A549 (cell line): ENCODE results near the gene KAT2B.

Experiments used
- EP300 ChIP-seq, 2 experiments: fragments of >200 bp; sonication (Bioruptor Twin); formaldehyde crosslinking; IDR thresholded peaks; 2 replicates in 1 of 2; 3 replicates in 1 of 2; pipeline ENCODE4 v1.6.1; 2016 to 2017
- FOSL2 ChIP-seq, 2 experiments: fragments of 450-650 bp in 1 of 2; fragments of >200 bp in 1 of 2; sonication (Bioruptor Twin) in 1 of 2; formaldehyde crosslinking; IDR thresholded peaks; 2 replicates each; pipeline versions ENCODE4 v1.5.0 to v1.6.1; 2016 to 2020; ENCODE audit warnings: mild to moderate bottlenecking in 1 of 2, moderate library complexity in 1 of 2
- MAFK ChIP-seq: fragments of 450-650 bp; IDR thresholded peaks from 2 replicates; pipeline ENCODE4 v1.6.1; 2014; ENCODE audit not compliant: partially characterized antibody
- MYC ChIP-seq: IDR thresholded peaks from 2 replicates; pipeline ENCODE4 v1.6.1; 2012; ENCODE audit warnings: mild to moderate bottlenecking, inconsistent platforms, low read length, improper control_type of control experiment, borderline replicate concordance
- NFE2L2 ChIP-seq: fragments of 150-350 bp; conservative IDR thresholded peaks from 2 replicates; pipeline ENCODE4 v1.6.1; 2014; ENCODE audit warnings: low read length
- PHF8 ChIP-seq: fragments of 200-600 bp; sonication (generic); IDR thresholded peaks from 2 replicates; pipeline ENCODE4 v1.6.1; 2016; ENCODE audit warnings: low read depth, mild to moderate bottlenecking, antibody characterized with exemption, moderate library complexity, borderline replicate concordance
- POLR2A ChIP-seq: IDR thresholded peaks from 2 replicates; pipeline ENCODE4 v1.6.1; 2012; ENCODE audit warnings: mild to moderate bottlenecking, low read length
- TF ChIP-seq, protein P1 (sequence below): fragments of >200 bp; sonication (Bioruptor Twin); formaldehyde crosslinking; IDR thresholded peaks from 3 replicates; pipeline ENCODE4 v1.5.1; 2016
- TF ChIP-seq, protein P2 (sequence below): IDR thresholded peaks from 2 replicates; pipeline ENCODE4 v1.6.1; 2012

DNA sequence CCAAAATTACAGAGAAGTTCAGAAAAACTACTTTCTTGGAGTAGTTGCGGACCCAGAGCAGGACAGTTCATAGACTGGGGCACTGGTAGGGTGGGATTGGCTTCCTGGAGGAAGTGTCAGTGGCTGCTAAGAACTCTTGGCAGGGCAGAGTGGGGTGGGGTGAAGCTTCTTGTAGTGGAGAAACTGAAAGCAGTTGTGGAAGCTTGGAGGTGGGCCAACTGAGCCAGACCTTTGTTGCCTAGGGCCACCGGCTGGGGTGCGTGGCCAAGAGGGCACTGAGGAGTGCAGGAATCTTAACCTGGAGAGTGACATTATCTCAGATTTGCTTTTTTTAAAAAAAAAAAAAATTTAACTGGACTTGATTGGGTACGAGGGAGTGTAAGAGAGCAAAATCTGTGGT is 3.1 kb downstream of the KAT2B start:
- TF ChIP-seq FOSL2 (IDR thresholded peaks at IDR 0.05) (no peak), FOSL2 (CRISPR knock-in tag; IDR thresholded peaks at IDR 0.05) (no peak), NFE2L2 (no peak), MAFK (no peak), POLR2A (no peak), PHF8 (no peak), MYC (no peak), EP300 (IDR thresholded peaks at IDR 0.05) (no peak)
- TF ChIP-seq, protein P1, sequence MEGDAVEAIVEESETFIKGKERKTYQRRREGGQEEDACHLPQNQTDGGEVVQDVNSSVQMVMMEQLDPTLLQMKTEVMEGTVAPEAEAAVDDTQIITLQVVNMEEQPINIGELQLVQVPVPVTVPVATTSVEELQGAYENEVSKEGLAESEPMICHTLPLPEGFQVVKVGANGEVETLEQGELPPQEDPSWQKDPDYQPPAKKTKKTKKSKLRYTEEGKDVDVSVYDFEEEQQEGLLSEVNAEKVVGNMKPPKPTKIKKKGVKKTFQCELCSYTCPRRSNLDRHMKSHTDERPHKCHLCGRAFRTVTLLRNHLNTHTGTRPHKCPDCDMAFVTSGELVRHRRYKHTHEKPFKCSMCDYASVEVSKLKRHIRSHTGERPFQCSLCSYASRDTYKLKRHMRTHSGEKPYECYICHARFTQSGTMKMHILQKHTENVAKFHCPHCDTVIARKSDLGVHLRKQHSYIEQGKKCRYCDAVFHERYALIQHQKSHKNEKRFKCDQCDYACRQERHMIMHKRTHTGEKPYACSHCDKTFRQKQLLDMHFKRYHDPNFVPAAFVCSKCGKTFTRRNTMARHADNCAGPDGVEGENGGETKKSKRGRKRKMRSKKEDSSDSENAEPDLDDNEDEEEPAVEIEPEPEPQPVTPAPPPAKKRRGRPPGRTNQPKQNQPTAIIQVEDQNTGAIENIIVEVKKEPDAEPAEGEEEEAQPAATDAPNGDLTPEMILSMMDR, result no peak
- TF ChIP-seq, protein P2, sequence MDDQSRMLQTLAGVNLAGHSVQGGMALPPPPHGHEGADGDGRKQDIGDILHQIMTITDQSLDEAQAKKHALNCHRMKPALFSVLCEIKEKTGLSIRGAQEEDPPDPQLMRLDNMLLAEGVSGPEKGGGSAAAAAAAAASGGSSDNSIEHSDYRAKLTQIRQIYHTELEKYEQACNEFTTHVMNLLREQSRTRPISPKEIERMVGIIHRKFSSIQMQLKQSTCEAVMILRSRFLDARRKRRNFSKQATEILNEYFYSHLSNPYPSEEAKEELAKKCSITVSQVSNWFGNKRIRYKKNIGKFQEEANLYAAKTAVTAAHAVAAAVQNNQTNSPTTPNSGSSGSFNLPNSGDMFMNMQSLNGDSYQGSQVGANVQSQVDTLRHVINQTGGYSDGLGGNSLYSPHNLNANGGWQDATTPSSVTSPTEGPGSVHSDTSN, result no peak
